COR-L47 (cell line): Measurements from ENCODE around the gene PP2D1.
"Not testable (repeated sequence)": the region's sequence is repeated elsewhere in the genome, so short reads cannot be mapped to it uniquely, and the experiment has no call there.

Experiments used
- DNase-seq: peaks from one replicate; lab custom pipeline; 2025; lab: John Stamatoyannopoulos, UW

PP2D1 gene

GRCh38 chr3:20012164-20012563 lies at the start of gene PP2D1:
TSS of gene PP2D1 (minus strand) at chr3:20012264. CDS start at chr3:20012072, 192 bp downstream.
- DNase-seq, result no peak

- DNase-seq, result no peak
These were observed 49.1 kb upstream of the PP2D1 start for GRCh38 chr3:20060974-20061685.

GRCh38 chr3:20059929-20060328 lies 47.9 kb upstream of the PP2D1 start:
- no peak for DNase-seq

- no peak for DNase-seq
These were observed 45.6 kb upstream of the PP2D1 start for GRCh38 chr3:20057612-20058180.

GRCh38 chr3:20056725-20057611 lies 44.9 kb upstream of the PP2D1 start:
- no peak for DNase-seq

- no peak for DNase-seq
These were observed 43.8 kb upstream of the PP2D1 start for GRCh38 chr3:20055842-20056241.

- DNase-seq, result no peak
These were observed 43.1 kb upstream of the PP2D1 start for GRCh38 chr3:20055020-20055775.

- peak; percentile 13 for DNase-seq
These were observed 42.5 kb upstream of the PP2D1 start for GRCh38 chr3:20054549-20054987.

- no peak for DNase-seq
These were observed 40.8 kb upstream of the PP2D1 start for GRCh38 chr3:20052851-20053250.

GRCh38 chr3:20051123-20051806 lies 39.2 kb upstream of the PP2D1 start:
- no peak for DNase-seq

GRCh38 chr3:20047976-20048883 lies 36.2 kb upstream of the PP2D1 start:
- no peak for DNase-seq

- DNase-seq, result no peak
These were observed 35.3 kb upstream of the PP2D1 start for GRCh38 chr3:20047341-20047779.

- DNase-seq, result no peak
These were observed 34.5 kb upstream of the PP2D1 start for GRCh38 chr3:20046556-20046955.

- DNase-seq, result not testable (repeated sequence)
These were observed 33.1 kb upstream of the PP2D1 start for GRCh38 chr3:20045141-20045540.

- DNase-seq, result no peak
These were observed 31.8 kb upstream of the PP2D1 start for GRCh38 chr3:20043825-20044224.

GRCh38 chr3:20043396-20043795 lies 31.3 kb upstream of the PP2D1 start:
- no peak for DNase-seq

GRCh38 chr3:20042331-20042730 lies 30.3 kb upstream of the PP2D1 start:
- DNase-seq, result no peak

GRCh38 chr3:20041197-20041780 lies 29.2 kb upstream of the PP2D1 start:
- peak; percentile 49 for DNase-seq

- DNase-seq, result peak; percentile 32
These were observed 28.6 kb upstream of the PP2D1 start for GRCh38 chr3:20040548-20041196.
